ENCODE data around the gene GPR161. TPM values are rescaled to one million over a fixed set of nuclear protein-coding genes. Genes with fewer than 3 reads are reported as not detected.

GPR161 gene
- total RNA-seq, 1 donor from 2014 or later, result 16.4 TPM

DNA sequence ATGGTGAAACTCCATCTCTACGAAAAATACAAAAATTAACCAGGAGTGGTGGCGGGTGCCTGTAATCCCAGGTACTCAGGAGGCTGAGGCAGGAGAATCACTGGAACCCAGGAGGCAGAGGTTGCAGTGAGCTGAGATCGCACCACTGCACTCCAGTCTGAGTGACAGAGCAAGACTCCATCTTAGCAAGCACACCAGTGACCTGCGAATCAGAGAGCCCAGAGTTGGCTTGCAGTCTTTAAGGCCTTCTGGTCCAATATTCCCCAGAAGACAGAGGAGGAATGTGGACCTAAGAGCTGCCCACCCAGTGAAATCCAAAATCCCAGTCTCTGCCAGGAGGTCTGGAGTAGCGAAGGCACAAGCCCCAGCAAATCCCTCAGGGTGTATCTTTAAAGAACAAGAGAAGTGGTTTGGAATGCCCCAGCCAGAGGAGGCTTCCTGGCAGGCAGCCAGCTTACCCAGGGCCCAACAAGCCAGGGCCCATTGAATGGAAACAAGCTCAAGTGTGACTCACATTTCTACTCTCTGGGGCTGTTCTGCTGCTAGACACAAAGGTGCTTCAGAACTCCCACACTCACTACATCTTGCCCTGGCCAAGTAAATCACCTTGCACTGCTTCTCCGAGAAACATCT, 23.9 kb downstream of the GPR161 start:
- DNase-seq (ENCODE audit: low read depth), result peak; percentile 77
- no peak for TF ChIP-seq CTCF (IDR thresholded peaks at IDR 0.05; ENCODE audit: insufficient read depth, low read length, poor library complexity, severe bottlenecking)
- Histone ChIP-seq H3K4me3 (ENCODE audit: low read depth, low read length) (no peak overlapping the region), H3K27me3 (ENCODE audit: control insufficient read depth, insufficient read depth, low read length) (no peaks in the 10 kb centered on the region), H3K36me3 (ENCODE audit: control insufficient read depth, insufficient read depth, low read length) (no peaks in the 10 kb centered on the region)

DNA sequence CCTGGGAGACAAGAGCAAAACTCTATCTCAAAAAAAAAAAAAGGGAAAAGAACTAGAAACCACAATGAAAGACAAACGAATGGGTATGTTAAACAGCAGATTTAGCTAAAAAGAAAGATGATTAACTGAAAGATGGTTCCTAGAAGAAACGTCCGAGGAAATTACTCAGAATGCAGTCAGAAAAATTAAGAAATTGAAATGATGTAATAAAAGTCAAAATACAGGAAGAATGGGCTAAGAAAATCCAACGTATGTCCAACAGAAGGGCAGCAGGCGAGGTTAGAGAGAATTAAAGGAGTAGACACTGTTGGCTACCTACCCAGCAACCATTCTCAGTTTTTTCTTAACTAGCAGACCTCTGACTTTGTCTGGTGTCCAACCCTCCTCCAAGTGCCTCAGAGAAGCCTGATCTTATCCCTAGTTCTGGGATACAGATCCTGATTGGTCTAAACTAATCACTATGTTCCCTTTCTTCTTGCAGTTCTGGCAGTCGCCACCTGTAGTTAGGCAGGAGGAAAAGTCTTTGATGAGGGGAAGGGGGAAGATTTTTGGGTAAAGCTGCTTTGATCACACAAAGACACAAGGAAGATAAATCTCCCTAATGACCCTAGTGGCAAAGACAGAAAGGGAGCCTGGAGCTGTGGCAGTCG, 25.7 kb downstream of the GPR161 start:
- H3K4me3 ChIP-seq (ENCODE audit: low read depth, low read length), result no peak overlapping the region
- TF ChIP-seq CTCF (IDR thresholded peaks at IDR 0.05; ENCODE audit: insufficient read depth, low read length, poor library complexity, severe bottlenecking), result no peak

GRCh38 chr1:168106274-168106673, 30.5 kb downstream of the GPR161 start:
- H3K4me3 ChIP-seq (ENCODE audit: low read depth, low read length), result no peak overlapping the region
- no peak for TF ChIP-seq CTCF (IDR thresholded peaks at IDR 0.05; ENCODE audit: insufficient read depth, low read length, poor library complexity, severe bottlenecking)
- no peak for DNase-seq (ENCODE audit: low read depth)
- H3K36me3 ChIP-seq (ENCODE audit: control insufficient read depth, insufficient read depth, low read length), result no peaks in the 10 kb centered on the region
- H3K27me3 ChIP-seq (ENCODE audit: control insufficient read depth, insufficient read depth, low read length), result no peaks in the 10 kb centered on the region

More for the DNA sequence above, 25.7 kb downstream of the GPR161 start:
- Histone ChIP-seq H3K27me3 (ENCODE audit: control insufficient read depth, insufficient read depth, low read length) (no peaks in the 10 kb centered on the region), H3K36me3 (ENCODE audit: control insufficient read depth, insufficient read depth, low read length) (no peaks in the 10 kb centered on the region)
- DNase-seq (ENCODE audit: low read depth), result no peak

DNA sequence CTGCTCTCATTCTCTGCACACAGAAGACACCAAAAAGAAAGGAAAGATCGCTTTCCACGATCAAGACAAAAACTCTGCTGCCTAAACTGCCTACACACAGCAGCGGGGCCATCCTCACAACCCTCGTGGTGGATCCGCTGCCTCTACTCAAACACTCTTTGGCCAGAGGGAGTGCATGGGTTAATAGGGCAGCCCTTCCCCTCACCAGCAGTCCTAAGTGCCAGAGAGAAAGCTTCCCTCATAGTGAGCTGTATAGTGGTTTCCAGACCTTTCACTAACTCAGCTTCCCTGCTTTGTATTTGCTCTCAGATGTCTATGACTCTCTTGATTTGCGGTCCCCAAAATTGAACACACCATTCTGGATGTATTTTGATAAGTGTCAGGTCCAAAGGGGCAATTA, 30.9 kb downstream of the GPR161 start:
- no peak for TF ChIP-seq CTCF (IDR thresholded peaks at IDR 0.05; ENCODE audit: insufficient read depth, low read length, poor library complexity, severe bottlenecking)

GRCh38 chr1:168104535-168104934, 32.2 kb downstream of the GPR161 start:
- H3K36me3 ChIP-seq (ENCODE audit: control insufficient read depth, insufficient read depth, low read length), result no peaks in the 10 kb centered on the region
- no peaks in the 10 kb centered on the region for H3K27me3 ChIP-seq (ENCODE audit: control insufficient read depth, insufficient read depth, low read length)
- DNase-seq (ENCODE audit: low read depth), result no peak
- TF ChIP-seq CTCF (IDR thresholded peaks at IDR 0.05; ENCODE audit: insufficient read depth, low read length, poor library complexity, severe bottlenecking), result no peak
- H3K4me3 ChIP-seq (ENCODE audit: low read depth, low read length), result no peak overlapping the region

More for the DNA sequence above, 30.9 kb downstream of the GPR161 start:
- DNase-seq (ENCODE audit: low read depth), result no peak
- no peak overlapping the region for H3K4me3 ChIP-seq (ENCODE audit: low read depth, low read length)
- no peaks in the 10 kb centered on the region for H3K27me3 ChIP-seq (ENCODE audit: control insufficient read depth, insufficient read depth, low read length)
- no peaks in the 10 kb centered on the region for H3K36me3 ChIP-seq (ENCODE audit: control insufficient read depth, insufficient read depth, low read length)

Data from kidney epithelial cell (primary cell).